ENCODE measurements around the gene NACC1.

The NACC1 gene

DNA sequence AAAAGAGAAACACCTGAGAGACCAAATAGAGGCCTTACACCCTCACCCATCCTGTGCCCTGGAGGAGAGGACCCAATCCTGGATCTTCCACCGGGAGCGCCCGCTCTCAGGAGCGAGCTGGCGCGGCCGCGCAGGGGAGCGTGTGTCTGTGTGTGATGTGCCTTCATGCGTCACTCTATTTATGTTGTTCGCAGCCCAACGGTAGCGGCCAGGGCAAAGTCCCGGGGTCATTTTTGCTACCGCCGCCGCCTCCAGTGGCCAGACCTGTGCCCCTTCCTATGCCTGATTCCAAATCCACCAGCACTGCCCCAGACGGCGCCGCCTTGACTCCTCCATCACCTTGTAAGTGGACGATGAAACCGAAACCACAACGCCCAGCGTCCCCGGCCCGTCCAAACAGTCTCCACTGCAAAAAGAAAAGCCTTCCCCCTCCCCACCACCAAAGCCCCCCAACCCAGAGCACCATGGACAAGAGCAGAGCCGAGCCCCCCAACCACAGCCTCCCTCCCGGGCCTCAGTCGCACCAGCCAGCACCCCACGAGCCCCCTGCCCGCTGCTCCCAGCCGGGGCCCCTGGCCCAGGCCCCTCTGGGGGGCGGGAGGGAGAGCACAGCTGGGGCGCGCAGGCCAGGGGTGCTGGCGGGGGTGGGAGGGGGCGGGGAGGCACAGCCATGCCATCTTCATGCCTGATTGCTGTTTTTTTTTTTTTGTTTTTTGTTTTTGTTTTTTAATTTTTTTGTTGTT lies 30.1 kb upstream of the NACC1 start:
- H3K4me3 ChIP-seq (ENCODE audit: low read length) = no peak overlapping the region
- no peak for DNase-seq (ENCODE audit: low read depth)
- TF ChIP-seq, protein P1, sequence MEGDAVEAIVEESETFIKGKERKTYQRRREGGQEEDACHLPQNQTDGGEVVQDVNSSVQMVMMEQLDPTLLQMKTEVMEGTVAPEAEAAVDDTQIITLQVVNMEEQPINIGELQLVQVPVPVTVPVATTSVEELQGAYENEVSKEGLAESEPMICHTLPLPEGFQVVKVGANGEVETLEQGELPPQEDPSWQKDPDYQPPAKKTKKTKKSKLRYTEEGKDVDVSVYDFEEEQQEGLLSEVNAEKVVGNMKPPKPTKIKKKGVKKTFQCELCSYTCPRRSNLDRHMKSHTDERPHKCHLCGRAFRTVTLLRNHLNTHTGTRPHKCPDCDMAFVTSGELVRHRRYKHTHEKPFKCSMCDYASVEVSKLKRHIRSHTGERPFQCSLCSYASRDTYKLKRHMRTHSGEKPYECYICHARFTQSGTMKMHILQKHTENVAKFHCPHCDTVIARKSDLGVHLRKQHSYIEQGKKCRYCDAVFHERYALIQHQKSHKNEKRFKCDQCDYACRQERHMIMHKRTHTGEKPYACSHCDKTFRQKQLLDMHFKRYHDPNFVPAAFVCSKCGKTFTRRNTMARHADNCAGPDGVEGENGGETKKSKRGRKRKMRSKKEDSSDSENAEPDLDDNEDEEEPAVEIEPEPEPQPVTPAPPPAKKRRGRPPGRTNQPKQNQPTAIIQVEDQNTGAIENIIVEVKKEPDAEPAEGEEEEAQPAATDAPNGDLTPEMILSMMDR (conservative IDR thresholded peaks at IDR 0.05; ENCODE audit: low read depth, low read length) = no peak

DNA sequence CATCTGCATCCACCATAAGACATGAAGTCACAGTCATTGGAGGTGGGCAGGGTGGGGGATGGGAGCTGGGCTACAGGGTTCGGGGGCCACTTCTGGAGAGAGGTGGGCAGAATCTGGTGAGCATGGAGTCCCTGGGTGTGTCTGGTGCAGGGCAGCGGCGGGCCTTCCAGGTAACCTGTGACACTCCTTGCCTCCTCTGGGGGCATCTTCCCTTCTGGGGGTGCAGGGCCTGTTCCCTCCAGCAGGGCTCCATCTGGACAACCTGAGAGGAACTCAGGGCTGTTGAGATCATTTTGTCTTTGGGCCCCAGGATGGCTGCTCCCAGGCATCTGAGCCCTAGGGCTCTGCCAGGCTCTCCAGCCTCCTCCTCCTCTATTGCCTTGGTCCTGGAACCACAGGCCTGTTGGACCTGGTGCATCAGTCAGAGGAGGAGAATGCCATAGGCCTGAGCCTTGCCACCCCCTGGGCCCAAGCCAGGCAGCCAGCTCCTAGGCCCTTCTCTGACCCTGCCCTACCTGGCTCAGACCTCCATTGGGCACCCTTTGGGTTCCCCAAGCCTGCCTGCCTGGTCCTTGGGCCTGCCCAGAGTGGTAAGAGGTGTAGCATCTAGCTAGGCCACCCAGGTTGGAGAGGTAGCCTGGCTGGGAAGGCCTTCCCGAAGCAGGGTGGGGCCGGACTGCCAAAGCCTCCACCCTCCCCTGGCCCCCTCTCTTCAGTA lies 28.8 kb upstream of the NACC1 start:
- no peak for DNase-seq (ENCODE audit: low read depth)
- H3K4me3 ChIP-seq (ENCODE audit: low read length) = no peak overlapping the region
- TF ChIP-seq, protein P1 (conservative IDR thresholded peaks at IDR 0.05; ENCODE audit: low read depth, low read length) = peak; percentile 37

DNA sequence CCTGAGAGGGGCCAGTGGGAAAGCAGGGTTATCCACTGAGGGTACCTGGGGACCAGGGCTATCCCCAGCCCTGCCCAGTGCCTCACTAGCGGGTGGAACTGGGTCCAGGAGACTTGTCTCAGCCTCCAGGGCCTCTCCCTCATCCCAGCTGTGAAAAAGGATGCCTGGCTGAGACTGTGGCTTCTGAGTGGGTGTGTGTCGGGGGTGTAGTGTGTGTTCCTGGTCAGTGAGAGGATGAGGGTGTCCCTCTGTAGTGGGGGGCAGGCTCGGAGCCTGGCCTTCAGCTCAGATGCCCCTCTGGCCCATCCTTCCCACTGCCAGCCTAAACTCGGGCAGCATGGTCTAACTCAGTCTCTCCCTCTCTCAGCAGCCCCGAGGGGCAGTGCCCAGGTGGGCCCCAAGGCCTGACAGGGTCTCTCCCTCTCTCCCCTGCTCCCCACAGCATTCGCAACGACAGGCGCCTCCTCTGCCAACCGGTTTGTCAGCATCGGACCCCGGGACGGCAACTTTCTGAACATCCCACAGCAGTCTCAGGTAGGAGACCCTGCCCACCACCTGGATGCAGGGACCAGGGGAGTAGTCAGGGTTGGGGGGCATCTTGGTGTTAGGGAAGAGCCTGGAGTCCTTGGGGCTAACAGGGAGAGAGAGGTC lies 28.1 kb upstream of the NACC1 start:
- TF ChIP-seq, protein P1 (conservative IDR thresholded peaks at IDR 0.05; ENCODE audit: low read depth, low read length) = no peak
- DNase-seq (ENCODE audit: low read depth) = no peak
- no peak overlapping the region for H3K4me3 ChIP-seq (ENCODE audit: low read length)

DNA sequence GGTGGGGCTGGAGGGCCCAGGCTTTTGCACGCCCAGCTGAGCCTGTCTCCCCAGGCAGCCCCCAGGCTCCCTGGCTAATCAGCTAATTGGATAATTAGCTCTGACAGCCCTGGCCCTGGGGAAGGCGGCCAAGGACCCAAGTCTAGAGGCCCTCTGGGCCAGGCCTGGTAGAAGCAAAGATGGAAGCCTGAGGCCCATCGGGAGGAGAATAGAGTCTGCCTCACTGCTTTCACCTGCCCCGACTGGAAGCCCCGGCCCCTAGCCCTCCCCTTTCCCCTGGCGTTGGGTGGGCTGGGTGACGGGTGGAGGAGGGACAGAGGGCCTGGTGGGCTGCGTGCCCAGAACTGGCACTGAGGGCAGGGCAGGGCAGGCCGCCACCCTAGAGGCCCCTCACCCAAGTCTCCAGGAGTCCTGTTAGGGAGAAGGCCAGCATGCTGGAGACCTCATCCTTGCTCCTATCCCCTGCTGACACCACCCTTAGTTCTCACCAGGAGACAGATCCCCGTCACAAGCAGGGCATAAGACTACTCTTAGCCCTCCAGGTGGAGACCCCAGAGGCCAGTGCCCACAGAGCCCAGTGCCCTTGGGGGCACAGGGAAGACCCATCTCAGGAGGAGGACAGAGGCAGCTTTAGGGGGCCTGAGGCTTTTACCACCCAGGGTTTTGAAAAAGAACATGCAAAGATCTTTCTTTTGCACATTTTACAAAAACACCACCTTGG lies 27.4 kb upstream of the NACC1 start:
- no peak for DNase-seq (ENCODE audit: low read depth)
- H3K4me3 ChIP-seq (ENCODE audit: low read length) = no peak overlapping the region
- TF ChIP-seq, protein P1 (conservative IDR thresholded peaks at IDR 0.05; ENCODE audit: low read depth, low read length) = no peak

DNA sequence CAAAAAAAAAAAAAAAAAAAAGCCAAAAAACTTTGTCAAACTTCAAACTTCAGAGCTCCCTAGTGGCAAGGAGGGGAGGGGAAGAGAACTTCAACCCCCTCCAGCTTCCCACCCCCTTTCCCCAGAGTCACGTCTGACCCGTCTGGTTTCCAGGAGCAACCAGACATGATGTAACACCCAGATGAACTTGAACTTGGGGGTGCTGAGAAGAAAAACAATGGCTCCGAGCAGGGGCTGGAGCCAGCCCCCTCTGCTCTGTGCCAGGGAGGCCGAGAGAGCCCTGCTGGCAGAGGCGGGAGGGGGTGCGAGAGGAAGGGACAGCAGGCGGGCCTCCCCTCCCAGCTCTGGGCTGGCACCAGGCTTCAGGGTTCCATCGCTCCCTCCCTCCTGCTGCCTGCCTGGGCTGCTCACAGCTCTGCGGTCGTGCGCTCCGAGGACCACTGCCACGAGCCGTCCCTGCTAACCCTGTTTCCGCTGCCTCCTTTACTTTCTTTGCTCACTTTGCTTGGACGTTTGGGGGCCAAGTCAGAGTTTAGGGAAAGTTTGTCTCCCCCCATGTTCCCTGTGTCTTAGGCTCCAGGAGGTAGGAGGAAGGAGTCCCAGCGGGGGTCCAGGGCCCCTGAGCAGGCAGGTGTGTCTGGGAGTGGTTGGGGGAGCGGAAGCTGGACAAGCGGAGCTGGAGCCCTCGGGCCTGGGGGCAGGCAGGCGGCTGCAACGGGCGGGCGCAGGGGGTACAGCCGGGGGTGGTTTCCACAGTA lies 26.5 kb upstream of the NACC1 start:
- H3K4me3 ChIP-seq (ENCODE audit: low read length) = no peak overlapping the region
- TF ChIP-seq, protein P1 (conservative IDR thresholded peaks at IDR 0.05; ENCODE audit: low read depth, low read length) = peak; percentile 19
- DNase-seq (ENCODE audit: low read depth) = peak; percentile 96

DNA sequence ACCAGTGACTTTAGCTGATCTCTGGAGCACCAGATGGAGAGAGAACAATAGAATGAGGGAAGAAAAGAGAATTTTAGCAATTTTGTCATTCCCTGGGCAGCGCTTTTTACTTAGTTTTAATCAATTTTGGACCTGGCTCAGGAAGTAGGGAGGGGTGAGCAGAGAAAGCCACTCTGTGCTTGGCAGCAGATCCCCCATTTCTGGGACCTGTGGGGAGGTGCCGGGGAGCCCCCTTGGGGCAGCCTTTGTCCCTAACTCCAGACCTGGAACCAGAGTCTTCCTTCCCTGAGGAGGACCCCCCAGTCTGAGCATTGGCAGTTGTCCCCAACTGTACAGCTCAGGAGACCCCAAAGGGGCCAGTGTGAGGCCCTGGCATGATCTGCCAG lies 25.9 kb upstream of the NACC1 start:
- no peak for DNase-seq (ENCODE audit: low read depth)
- H3K4me3 ChIP-seq (ENCODE audit: low read length) = no peak overlapping the region
- TF ChIP-seq, protein P1 (conservative IDR thresholded peaks at IDR 0.05; ENCODE audit: low read depth, low read length) = peak; percentile 5
